SK-N-SH treated with all-trans-retinoic acid at 6 μM for 48 hours (cell line): Measurements from ENCODE around the gene CALHM1.

Experiments
- ZFP30 ChIP-seq: fragments of 450-650 bp; formaldehyde crosslinking; IDR thresholded peaks from 2 replicates; pipeline ENCODE4 v1.5.0; 2022; ENCODE audit warnings: mild to moderate bottlenecking, moderate library complexity
- ZNF70 ChIP-seq: fragments of 450-650 bp; formaldehyde crosslinking; IDR thresholded peaks from 2 replicates; pipeline ENCODE4 v1.5.0; 2020; ENCODE audit warnings: mild to moderate bottlenecking, moderate library complexity
- TF ChIP-seq, protein P1 (sequence below): fragments of 250-450 bp; sonication (Bioruptor Pico); IDR thresholded peaks from 2 replicates; pipeline ENCODE4 v1.5.0; 2020; ENCODE audit warnings: mild to moderate bottlenecking, moderate library complexity

DNA sequence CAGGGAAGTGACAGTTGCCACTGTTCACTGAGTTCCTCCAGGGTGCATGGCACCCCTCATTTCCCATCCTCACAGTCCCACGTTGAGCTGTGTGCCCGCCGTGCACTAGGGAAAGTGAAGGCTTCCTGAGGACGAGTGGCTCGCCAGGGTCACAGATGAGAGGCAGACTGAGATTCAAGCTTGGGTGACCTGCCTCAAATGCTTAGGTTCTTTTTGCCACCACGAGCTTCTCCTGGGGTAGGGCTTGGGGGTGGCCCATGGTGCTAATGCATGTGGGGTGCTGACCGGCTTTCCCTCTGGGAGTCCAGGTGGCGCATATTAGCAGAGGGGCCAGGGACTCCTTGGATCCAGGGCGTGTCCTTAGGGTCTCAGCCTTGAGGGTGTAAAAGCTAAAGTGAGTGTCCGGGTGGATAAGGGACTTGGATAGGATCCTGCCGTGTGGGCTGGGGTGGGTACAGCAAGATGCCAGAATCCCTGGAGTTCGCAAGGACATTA lies 8.5 kb downstream of the CALHM1 start:
- TF ChIP-seq ZFP30 (CRISPR knock-in tag) (no peak), ZNF70 (no peak)
- TF ChIP-seq, protein P1, sequence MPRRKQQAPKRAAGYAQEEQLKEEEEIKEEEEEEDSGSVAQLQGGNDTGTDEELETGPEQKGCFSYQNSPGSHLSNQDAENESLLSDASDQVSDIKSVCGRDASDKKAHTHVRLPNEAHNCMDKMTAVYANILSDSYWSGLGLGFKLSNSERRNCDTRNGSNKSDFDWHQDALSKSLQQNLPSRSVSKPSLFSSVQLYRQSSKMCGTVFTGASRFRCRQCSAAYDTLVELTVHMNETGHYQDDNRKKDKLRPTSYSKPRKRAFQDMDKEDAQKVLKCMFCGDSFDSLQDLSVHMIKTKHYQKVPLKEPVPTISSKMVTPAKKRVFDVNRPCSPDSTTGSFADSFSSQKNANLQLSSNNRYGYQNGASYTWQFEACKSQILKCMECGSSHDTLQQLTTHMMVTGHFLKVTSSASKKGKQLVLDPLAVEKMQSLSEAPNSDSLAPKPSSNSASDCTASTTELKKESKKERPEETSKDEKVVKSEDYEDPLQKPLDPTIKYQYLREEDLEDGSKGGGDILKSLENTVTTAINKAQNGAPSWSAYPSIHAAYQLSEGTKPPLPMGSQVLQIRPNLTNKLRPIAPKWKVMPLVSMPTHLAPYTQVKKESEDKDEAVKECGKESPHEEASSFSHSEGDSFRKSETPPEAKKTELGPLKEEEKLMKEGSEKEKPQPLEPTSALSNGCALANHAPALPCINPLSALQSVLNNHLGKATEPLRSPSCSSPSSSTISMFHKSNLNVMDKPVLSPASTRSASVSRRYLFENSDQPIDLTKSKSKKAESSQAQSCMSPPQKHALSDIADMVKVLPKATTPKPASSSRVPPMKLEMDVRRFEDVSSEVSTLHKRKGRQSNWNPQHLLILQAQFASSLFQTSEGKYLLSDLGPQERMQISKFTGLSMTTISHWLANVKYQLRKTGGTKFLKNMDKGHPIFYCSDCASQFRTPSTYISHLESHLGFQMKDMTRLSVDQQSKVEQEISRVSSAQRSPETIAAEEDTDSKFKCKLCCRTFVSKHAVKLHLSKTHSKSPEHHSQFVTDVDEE (CRISPR knock-in tag) = no peak
